NOMO-1 treated with dmso at 0.1 percent for 144 hours (cell line): ENCODE results near the gene SNRPA.
"Not testable (repeated sequence)": the region's sequence is repeated elsewhere in the genome, so short reads cannot be mapped to it uniquely, and the experiment has no call there.

Experiments
- DNase-seq: peaks from one replicate; lab custom pipeline; 2025; ENCODE audit not compliant: unreplicated experiment; lab: John Stamatoyannopoulos, UW

The SNRPA gene

DNA sequence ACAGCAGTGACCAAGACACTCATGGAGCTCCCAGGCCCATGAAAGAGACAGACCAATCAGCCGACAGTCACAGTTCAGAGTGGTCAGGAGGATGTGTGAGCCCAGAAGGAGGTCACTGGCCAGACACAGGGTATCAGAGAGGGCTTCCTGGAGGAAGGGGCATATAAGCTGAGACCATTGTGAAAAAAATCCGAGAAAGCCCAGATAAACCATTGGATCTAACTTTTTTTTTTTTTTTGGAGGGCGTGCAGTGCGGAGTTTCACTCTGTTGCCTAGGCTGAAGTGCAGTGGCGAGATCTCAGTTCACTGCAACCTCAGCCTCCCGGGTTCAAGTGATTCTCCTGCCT lies 29.9 kb upstream of the SNRPA start:
- DNase-seq, result no peak

DNA sequence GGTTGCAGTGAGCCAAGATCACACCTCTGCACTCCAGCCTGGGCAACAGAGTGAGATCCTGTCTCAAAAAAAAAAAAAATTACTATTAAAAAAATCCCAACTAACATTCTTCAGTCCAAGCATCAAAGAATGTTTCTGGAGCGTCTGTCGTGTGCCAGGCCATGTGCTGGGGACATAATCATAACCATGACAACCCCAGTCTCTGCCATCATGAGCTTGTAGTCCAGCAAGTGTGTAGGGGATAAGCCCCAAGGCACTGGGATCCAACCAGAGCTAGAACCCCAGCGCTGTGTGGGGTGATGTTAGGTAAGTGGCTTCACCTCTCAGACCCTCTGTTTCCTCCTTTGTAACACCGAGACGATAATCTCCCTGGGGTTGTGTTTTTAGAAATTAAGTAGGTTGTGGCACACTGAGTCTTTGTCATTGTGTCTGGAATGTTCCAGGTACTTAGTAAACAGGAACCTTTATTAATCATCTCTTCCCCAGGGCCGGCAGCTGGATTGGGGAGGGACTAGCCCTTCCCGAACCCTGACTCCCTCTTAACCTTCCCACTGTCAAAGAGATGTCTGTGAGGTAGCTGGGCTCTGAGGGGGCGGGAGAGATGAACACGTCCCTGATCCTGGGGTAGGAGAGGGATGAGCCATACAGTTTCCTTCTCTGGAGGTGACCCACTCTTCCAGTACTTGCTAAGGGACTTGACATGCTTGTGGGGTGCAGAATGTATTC lies 28.9 kb upstream of the SNRPA start:
- no peak for DNase-seq

DNA sequence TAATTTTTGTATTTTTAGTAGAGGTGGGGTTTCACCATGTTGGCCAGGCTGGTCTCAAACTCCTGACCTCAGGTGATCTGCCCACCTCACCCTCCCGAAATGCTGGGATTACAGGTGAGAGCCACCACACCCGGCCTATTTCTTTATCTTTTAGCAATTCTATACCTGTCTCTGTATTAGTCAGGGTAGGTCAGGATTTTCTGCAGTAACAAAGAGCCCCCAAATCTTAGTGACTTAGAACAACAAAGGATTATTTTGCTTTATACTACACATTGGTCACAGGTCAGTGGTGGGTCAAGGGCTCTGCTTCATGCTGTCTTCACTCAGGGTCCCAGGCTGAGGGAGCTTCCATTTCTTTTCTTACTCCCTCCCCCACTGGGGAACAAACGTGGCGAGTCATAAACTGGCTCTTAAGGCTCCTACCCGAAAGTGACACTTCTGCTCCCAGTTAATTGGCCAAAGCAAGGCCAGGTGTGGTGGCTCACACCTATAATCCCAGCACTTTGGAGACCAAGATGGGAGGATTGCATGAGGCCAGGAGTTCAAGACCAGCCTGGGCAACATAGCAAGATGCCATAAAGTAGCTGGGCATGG lies 27.2 kb upstream of the SNRPA start:
- DNase-seq, result no peak

DNA sequence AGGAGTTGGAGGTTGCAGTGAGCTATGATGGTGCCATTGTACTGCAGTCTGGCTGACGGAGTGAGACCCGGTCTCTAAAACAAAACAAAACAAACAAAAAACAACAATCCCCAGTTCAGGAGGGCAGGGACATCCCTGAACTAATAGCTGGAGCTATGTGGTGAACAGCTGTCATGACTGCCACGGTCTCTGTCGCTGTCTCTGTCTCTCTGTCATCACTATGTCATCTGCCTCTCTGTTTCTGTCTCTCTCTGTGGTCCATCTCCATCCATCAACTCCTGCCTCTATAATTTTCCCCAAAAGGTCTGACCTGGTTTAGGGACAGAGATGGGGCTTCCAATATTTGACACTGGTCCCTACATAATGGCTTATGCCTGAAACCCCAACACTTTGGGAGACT lies 26.7 kb upstream of the SNRPA start:
- DNase-seq, result no peak

DNA sequence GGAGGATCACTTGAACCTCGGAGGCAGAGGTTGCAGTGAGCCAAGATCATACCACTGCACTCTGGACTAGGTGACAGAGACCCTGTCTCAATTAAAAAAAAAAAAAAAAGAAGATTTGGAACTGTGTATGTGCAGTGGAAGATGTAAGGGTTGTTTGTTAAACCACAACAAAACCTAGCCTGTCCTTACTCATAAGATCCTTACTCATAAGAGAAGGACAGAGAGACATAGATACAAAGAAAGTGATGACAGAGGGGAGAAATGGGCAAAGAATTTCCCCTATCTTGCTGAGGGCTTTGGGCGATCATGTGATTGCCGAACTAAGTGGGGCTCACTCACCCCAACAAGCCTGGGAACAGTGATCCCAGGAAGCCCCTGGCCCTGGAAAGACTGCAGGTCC lies 26.1 kb upstream of the SNRPA start:
- DNase-seq, result no peak

DNA sequence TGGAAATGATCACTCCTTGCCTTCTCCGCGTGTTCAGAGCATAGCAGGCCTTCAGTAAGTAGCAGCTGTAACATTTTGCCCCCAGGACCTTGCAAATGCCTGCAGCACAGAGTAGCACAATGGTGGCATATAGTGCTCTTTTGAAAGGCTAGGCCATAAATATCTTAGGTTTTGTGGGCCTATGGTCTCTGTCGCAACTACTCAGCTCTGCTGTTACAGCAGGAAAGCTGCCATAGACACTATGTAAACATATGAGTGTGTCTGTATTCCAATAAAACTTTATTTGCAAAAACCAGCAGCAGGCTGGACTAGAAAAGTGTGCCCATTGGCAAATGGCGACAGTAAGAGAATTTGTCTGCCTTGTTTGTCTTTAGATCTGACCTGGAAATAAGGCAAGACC lies 24.7 kb upstream of the SNRPA start:
- DNase-seq, result no peak

DNA sequence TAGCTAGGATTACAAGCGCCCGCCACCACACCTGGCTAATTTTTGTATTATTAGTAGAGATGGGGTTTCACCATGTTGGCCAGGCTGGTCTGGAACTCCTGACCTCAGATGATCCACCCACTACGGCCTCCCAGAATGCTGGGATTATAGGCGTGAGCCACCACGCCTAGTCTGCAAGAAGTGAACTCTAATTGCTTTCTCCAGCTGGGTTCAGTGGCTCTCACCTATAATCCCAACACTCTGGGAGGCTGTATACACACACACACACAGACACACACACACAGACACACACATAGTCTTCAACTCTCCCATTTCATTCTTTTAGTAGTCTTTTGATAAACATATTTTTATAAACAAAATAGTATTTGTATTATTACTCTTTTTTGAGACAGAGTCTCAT lies 20.9 kb upstream of the SNRPA start:
- DNase-seq, result not testable (repeated sequence)

DNA sequence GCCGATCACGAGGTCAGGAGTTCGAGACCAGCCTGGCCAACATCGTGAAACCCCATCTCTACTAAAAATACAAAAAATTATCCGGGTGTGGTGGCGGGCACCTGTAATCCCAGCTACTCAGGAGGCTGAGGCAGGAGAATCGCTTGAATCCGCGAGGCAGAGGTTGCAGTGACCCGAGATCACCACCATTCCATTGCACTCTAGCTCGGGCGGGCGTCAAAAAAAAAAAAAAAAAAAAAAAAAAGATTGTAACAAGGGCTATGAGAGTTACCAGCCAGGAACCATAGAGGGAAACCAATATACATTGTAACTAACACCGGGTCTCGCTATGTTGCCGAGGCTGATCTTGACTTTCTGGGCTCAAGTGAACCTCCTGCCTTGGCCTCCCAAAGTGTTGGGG lies 18.7 kb upstream of the SNRPA start:
- not testable (repeated sequence) for DNase-seq

DNA sequence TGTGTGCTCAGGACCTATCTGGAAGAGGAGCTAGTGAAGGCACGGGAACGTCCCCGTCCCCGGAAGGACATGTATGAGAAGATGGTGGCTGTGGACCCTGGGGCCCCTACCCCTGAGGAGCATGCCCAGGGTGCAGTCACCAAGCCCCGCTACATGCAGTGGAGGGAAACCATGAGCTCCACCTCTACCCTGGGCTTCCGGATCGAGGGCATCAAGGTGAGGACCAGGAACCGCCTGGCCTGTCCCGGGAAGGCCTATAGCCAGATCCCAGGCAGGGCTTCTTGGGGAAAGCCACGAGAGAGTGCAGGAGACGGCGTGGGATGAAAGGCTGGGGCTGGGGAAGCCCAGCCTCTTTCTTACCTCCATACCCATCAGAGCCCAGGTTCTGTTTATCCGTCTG lies 17.9 kb upstream of the SNRPA start:
- no peak for DNase-seq

DNA sequence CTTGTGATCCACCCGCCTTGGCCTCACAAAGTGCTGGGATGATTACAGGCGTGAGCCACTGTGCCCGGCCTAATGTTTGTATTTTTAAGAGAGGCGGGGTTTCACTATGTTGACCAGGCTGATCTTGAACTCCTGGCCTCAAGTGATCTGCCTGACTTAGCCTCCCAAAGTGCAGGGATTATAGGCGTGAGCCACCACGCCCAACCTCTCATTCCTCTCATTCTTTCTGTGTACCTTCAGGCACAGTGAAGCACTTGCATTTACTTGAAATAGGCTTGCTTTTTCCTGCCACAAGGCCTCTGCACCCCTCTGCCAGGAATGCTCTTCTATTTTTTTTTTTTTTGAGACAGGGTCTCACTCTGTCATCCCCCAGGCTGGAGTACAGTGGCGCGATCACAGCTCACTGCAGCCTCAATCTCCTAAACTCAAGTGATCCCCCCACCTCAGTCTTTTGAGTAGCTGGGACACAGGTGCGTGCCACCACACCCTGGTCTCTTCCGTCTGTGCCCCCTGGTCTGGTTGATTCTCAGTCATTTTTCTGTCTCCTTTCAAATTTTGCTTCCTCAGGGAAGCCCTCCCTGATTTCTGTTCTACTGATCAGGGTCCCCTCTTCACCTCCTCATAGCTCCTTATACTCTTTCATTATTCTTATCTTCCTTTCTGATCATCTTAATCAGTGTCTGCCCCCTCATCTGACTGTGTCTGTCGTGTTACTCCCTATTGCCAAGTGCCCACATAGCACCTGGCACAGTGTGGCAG lies 15.8 kb upstream of the SNRPA start:
- DNase-seq, result no peak

DNA sequence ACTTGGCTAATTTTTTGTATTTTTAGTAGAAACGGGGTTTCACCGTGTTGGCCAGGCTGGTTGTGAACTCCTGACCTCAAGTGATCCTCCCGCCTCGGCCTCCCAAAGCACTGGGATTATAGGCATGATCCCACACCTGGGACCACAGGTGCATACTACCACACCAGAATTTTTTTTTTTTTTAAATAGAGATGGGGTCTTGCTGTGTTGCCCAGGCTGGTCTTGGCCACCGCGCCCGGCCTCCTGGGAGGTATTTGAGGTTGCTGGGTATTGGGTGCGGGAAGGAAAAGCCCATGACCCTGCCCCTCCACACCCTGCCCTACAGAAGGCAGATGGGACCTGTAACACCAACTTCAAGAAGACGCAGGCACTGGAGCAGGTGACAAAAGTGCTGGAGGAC lies 14.3 kb upstream of the SNRPA start:
- no peak for DNase-seq

DNA sequence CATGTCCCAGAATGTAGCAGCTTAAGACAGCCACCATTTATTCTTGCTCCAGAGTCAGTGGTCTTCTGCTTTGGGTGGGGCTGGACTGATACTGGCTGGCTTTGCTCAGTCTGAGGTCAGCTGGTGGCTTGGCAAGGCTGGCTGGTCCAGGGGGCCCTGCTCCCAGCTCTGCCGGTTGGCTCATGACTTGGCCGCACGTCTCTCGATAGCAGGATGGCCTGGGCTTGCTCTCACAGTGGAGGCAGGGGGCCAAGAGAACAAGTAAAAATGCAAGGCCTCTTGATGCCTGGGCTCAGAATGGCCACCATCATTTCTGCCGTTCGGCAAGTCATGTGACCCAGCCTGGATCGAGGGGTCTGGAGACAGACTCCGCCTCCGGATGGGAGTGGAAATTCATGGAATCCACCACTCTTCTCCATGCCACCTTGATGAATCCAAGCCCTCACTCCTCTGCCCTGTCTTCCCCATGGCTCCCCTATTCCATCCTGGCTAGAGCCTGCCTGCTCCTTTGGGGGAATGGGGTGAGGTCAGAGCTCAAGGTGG lies 13.8 kb upstream of the SNRPA start:
- DNase-seq, result no peak

DNA sequence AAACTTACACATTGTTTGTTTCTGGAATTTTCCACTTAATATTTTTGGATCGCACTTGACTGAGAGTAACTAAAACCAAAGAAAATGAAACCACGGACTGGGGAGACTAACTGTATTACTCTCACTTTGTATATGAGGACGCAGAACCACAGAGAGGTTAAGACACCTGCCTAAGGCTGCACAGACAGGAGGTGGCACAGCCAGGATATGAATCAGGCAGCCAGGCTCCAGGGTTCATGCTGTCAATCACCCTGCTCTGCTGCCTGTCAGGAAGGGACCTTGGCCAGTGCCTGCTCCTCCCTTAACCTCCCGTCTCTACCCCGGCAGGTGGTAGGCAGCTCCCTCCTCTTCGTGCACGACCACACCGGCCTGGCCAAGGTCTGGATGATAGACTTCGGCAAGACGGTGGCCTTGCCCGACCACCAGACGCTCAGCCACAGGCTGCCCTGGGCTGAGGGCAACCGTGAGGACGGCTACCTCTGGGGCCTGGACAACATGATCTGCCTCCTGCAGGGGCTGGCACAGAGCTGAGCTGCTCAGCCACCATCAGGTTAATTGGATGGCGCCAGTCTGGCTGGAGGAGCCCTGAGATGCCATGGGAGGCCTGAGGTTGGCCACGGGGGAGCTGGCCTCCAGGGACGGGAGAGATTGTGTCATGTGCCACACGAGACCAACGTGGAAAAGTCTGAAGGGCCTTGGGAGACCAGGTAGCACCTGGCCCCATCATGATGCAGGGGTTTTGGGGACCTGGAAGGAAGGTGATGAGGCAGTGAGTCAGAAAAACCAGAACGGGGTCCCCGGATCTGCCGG lies 11.8 kb upstream of the SNRPA start:
- DNase-seq, result no peak

DNA sequence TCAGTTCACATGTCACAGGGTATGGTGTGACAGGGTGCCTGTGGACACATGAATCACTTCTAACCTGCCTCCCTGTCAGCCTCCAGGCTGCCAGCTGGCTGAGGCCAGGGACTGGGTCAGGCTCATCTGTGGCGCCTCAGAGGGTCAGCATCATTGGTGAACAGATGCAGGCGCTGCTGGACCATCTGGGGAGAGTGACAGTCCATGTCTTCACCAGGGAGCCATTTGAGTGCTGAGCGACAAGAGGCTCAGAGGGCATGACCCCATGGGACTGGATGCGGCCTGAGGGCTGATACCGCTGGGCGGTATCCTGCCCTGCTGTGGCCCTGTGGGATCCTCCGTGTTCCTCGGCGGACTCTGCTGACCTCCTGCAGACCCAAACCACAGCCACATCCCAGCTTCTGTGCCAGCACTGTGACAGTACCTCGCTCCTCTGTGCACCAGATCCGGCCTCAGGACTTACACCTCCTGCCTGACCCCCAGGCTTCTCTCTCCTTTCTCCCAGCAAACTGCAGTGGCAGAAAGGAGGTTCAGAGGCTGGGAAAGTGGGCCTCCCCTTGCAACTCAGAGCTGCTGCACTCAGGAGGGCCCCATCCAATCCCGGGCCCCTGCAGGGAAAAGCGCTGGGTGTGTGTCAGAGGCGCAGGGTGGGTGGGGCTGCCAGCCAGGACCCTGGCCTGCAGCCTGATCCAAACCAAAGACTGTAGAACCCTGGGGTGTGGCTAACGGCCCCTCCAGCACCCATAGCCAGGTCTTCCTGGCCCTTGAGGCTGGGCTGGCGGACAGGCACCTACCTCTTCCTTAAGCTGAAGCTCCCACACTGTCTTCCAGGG lies 10.9 kb upstream of the SNRPA start:
- no peak for DNase-seq

DNA sequence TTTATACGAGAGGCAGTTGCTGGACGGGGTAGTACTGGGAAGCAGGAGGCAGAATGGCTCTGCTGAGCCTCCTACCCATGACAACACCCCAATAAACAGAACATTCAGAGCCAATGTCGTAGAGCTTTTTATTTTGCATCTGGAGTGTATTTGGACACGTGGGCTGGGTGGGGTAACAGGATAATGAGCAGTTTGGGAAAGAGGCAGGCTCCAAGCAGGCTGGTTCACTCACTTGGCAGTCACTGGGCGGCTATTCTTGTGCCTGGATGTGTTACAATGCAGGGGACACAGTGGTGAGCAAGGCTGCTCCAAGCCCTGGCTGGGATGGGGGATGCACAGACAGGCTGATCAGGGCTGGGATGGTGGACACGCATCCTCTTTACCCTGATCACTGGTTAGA lies 10.3 kb upstream of the SNRPA start:
- DNase-seq, result no peak

DNA sequence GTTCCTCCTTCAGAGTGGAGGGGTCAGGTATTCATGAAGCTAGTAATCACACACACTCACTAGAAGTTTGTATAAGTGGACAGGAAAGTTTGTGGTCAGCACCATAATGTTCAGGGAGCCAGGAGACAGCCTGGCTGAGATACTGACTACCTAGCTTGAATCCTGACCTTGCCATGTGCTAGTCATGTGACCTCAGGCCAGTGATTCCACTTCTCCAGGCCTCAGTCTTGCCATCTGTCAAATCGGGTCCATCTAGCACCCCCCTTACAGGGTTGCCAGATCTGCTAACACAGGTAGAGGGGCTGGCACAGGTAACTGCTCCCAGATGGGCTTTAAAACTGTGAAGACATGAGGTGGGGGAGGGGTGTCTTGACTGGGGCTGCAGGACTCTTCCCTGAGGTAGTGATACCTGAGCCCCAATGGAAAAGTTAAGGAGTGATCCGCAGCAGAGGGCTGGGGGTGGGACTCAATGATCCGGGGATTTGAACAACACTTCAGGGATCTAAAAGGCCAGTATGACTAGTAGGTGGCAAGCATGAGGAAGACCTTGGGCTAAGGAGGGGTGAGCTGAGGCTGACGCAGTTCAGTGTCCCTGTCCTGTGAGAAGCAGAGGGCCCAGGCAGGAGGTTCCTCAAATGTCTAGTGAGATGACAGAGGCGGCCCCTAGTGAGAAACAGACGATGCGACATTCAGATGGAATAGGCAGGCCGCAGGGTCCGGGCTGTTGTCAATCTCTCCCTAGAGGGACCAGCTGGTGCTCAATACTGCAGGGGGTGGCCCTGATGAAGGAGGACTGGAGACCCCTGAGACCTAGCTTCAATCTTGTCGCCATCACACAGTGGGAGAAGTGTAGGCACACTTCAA lies 9.2 kb upstream of the SNRPA start:
- DNase-seq, result no peak

DNA sequence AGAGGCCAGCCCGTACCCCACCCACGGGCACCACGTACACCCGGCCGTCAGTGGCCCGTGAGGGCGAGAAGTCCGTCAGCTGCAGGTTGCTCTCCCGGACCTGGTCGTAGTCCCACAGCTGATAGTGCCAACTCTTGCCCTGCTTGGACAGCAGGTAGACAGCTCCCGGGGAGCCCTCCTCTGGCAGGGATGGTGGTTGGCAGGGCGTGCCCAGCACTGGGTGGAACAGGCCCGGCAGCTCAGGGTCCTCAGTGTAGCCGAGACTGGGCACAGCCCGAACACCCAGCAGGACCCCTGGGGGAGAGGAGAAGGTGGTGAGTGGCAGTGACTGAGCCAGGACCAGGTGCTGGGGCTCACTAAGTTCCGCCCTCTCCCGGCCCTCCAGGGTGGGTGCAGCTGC lies 8.5 kb upstream of the SNRPA start:
- no peak for DNase-seq

DNA sequence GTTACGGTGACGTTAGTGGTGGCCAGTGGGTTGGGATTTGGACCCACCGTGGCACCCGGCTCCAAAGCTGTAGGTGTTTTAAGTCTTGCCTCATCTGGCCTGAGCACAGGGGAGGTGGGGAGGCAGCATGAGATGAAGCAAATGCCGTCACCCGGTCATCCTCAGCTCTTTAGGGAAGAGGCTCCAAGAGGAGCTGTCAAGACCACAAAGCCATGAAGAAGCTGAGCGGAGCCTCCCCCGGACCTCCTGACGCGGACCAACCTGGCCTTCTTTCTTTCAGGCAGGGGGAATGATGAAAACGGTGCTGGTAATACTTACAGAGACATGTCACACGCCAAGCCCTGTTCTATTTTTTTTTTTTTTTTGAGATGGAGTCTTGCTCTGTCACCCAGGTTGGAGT lies 8.1 kb upstream of the SNRPA start:
- no peak for DNase-seq

DNA sequence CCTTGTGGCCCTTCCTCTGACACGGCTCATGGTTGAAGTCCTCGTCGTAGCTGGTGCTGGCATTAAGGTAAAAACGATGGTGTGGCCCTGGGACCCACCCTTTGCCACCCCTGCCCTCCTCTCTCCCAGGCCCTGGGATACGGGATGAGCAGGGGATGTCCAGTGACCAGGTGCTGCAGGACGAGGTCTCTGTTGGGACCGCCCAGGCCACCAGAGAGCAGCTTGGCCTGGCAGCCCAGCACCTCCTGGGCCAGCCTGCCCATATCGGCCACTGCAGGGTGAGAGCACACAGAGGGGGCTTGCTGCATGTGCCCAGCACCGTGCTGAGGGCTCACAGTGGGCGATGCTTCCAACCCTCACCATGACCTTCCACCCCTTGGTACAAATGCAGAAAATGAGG lies 7.1 kb upstream of the SNRPA start:
- DNase-seq, result no peak
